ENCODE data around the gene GAB3.

DNA sequence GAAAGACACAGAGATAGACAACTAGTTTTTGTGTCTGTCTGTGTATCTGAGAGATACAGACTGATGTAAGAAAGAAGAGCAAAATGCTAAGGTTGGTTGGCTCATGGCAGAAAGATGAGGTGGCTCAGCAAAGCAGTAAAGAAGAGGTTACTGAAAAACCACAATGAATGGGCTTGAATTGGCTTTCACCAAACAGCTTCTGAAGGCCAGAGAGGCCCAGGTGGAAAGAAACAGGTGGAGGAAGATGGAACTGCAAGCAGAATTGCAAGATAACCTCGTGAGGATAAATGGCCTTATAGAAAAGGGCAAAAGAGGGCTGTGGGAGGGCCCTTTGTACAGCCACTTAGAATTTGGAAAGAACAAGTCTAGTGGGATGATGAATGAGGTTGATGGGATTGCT, 39.6 kb downstream of the GAB3 start:
- TF ChIP-seq EZH2 (IDR thresholded peaks at IDR 0.05; ENCODE audit: low read length, missing control alignments) (no peak), CTCF (conservative IDR thresholded peaks at IDR 0.05 in 1 of 2, IDR thresholded peaks at IDR 0.05 in 1 of 2; ENCODE audit: low read depth in 1 of 2, low read length in 2 of 2) (no peak)

Measured in fibroblast of lung (primary cell).